Large intestine (tissue), 3 donors: Measurements from ENCODE around the gene PCSK4. TPM values are rescaled to one million over a fixed set of nuclear protein-coding genes. Genes with fewer than 3 reads are reported as not detected.

Source experiments
- DNase-seq, 2 donors: peaks; one replicate each; pipeline versions ENCODE4 v3.0.0 to v3.0.0-alpha.2; 2013
- H3K27ac ChIP-seq: one replicate; pipeline ENCODE4 v1.5.1; 2013; ENCODE audit warnings: low read length
- H3K27me3 ChIP-seq: 2 replicates; pipeline ENCODE4 v1.6.1; 2013; ENCODE audit warnings: low read length; ENCODE audit not compliant: control insufficient read depth, insufficient read depth
- H3K36me3 ChIP-seq: 2 replicates; pipeline ENCODE4 v1.6.1; 2013; ENCODE audit warnings: low read length; ENCODE audit not compliant: control insufficient read depth, insufficient read depth
- H3K4me1 ChIP-seq: one replicate; pipeline ENCODE4 v1.6.1; 2013; ENCODE audit warnings: low read length; ENCODE audit not compliant: control insufficient read depth, insufficient read depth
- H3K4me3 ChIP-seq: one replicate; pipeline ENCODE4 v1.5.1; 2013; ENCODE audit warnings: low read length
- H3K9me3 ChIP-seq: one replicate; pipeline ENCODE4 v1.6.1; 2013; ENCODE audit warnings: mild to moderate bottlenecking, low read depth, low read length, moderate library complexity; ENCODE audit not compliant: control insufficient read depth
- WGBS: methylation state at CpG from one replicate; pipeline ENCODE4 v1.1.5; 2013; ENCODE audit warnings: low lambda C conversion rate; ENCODE audit not compliant: insufficient coverage; 5-methylcytosine and 5-hydroxymethylcytosine counted together
- polyA plus RNA-seq: library from polyadenylated mRNA; unstranded; fragments of 120-200 nt; gene quantifications from one replicate; pipeline ENCODE4 v1.2.1, GENCODE V29; 2013

The PCSK4 gene
- polyA plus RNA-seq, 1 donor, result 4.7 TPM

DNA sequence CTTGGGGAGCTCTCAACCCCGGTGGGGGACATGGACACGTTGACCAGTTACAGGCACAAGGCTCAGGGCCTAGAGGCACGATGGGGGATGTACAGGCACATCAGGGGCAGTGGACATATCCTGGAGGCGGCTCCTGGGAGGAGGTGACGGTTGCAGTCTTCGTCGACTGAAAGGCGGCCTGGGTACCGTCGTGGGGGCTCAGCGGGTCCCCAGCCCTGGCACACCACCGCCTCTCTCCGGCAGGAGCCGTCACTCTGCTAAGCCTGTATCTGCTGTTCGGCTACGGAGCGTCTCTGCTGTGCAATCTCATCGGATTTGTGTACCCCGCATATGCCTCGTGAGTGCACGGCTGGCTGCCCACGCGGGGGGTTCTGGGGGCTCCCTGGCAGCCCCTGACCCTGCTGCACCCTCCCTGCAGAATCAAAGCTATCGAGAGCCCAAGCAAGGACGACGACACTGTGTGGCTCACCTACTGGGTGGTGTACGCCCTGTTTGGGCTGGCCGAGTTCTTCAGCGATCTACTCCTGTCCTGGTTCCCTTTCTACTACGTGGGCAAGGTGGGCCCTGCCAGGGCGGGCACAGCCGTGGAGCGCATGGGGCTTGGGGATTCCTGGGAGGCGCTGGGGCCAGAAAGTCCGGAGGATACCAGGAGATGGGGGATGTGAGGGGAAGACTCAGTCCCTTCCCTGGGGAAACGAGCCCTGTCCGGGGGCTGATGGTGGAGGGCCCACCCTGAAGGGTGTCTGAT lies 5.1 kb upstream of the PCSK4 start:
- DNase-seq, result no peak
- H3K27ac ChIP-seq, result peak overlapping the region; percentile 27
- peaks cover 29% of the 10 kb centered on the region for H3K9me3 ChIP-seq
- no CpG with 5 or more reads among the region's 37 CpGs for WGBS
- peaks cover 5% of the 10 kb centered on the region for H3K27me3 ChIP-seq
- peaks cover 11% of the 10 kb centered on the region for H3K36me3 ChIP-seq
- H3K4me1 ChIP-seq, result peaks cover 55% of the 10 kb centered on the region
- no peak overlapping the region for H3K4me3 ChIP-seq

DNA sequence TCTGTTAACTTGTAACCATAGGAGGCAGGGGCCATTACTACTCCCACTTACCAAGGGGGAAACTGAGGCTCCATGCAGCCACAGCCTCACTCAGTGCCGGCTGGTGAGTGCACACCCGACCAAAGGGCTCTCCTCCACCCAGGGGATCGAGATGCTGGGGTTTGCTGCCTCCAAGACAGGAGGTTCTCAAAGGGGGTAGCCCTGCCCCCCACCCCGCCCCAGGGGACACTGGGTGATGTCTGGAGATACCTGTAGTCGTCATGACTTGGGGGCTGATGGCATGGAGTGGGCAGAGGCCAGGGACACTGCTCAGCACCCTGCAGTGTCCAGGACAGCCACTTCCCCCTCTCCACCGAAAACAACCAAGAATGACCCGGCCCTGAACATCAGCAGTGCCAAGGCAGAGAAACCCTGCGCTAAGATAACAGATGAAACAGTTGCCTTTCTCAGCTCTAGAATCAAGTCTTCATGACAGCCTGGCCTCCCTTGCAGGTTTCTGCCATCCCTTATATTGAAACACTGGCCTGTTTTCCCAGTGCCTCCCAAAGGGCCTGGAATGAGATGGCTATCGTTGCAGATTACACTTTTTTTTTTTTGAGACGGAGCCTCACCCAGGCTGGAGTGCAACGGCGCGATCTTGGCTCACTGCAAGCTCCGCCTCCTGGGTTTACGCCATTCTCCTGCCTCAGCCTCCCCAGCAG lies 4.1 kb upstream of the PCSK4 start:
- H3K4me1 ChIP-seq, result peaks cover 63% of the 10 kb centered on the region

DNA sequence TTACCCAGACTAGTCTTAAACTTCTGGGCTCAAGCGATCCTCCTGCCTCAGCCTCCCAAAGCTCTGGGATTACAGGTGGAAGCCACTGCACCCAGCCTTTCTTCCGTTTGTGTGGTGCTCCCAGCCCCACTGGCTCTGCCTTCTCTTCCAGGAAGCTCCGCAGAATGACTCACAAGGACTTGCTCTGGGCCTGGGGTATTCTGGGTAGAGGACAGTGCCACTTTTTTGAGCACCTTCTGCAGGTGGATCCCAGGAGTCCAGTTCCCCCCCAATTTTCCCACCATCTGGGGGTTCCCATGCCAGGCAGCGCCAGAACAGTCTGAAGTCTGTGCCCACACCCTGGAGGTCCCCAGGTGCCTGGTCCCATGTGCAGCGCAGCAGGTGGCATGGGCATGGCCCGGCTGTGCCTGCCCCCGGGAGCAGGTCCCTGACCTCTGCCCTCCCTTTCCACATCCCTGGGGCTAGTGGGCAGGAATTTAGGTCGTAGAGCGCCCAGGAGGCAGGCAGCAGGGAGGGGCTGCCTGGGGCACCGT lies 2.4 kb upstream of the PCSK4 start:
- Histone ChIP-seq H3K4me3 (peak overlapping the region; percentile 92), H3K4me1 (peaks cover 56% of the 10 kb centered on the region), H3K9me3 (peaks cover 18% of the 10 kb centered on the region), H3K27ac (peak overlapping the region; percentile 83), H3K27me3 (peaks cover 5% of the 10 kb centered on the region), H3K36me3 (peaks cover 7% of the 10 kb centered on the region)
- no CpG with 5 or more reads among the region's 10 CpGs for WGBS
- DNase-seq, result peak in 1 of 2 donors; percentile 82

More for the DNA sequence above, 4.1 kb upstream of the PCSK4 start:
- Histone ChIP-seq H3K27me3 (peaks cover 5% of the 10 kb centered on the region), H3K36me3 (peaks cover 11% of the 10 kb centered on the region), H3K27ac (peak overlapping the region; percentile 83), H3K9me3 (peaks cover 20% of the 10 kb centered on the region), H3K4me3 (no peak overlapping the region)
- DNase-seq, result no peak
- WGBS, result no CpG with 5 or more reads among the region's 15 CpGs

DNA sequence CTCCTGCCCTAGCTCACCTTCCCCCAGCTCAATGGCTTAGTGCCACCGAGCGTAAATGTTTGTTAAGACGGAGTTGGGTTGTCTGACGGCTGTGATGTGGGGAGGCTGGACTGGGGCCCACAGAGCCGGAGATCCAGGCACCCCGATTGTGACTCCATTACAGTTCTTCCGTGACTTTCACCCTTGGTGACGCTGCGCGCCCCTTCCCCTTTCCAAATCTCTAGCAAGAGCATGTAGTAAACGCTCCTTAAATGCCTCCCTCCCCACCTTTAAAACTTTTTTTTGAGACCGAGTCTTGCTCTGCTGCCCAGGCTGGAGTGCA lies 1.7 kb upstream of the PCSK4 start:
- Histone ChIP-seq H3K9me3 (peaks cover 12% of the 10 kb centered on the region), H3K4me3 (peak overlapping the region; percentile 92), H3K27ac (peak overlapping the region; percentile 83), H3K36me3 (peaks cover 4% of the 10 kb centered on the region), H3K4me1 (peaks cover 49% of the 10 kb centered on the region), H3K27me3 (peaks cover 5% of the 10 kb centered on the region)
- WGBS, result no CpG with 5 or more reads among the region's 12 CpGs
- DNase-seq, result peak in 1 of 2 donors; percentile 43

DNA sequence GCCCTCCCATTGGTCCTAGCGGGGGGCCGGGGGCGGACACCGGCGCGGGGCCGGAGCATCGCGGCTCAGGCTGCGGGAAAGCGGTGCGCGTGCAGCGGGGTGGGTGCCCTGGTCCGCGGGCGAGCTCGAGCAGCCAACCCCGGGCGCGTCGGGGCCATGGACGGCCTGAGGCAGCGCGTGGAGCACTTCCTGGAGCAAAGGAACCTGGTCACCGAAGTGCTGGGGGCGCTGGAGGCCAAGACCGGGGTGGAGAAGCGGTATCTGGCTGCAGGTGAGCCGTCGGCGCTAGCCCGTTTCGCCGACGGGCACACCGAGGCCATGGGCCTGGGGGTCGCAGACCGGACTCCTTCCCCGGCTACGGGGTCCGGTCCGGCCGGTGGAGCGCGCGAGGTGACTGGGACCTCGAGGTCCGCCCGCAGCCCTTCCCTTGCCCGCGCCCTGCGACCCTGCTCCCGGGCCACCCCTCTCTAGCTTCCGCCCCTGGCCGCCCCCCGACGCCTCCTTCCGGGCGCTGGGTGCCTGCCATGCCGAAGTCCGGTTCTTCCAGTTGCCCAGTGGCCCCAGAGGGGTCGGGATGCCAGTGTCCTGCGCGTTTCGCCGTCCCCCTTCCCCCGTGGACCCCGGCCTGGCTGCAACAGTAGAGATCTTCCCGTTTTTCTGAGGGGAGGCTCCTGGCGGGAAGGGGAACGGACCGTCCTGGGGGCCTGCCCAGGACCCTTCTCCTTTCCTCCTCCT lies 1.1 kb upstream of the PCSK4 start, which contains the start of gene REEP6:
TSS of gene REEP6 (plus strand) at position 68 of the 735 bp plus-strand sequence. CDS start at position 157, 89 bp downstream.
- H3K4me1 ChIP-seq, result peaks cover 44% of the 10 kb centered on the region
- no CpG with 5 or more reads among the region's 73 CpGs for WGBS
- peak within 1 kb of the TSS; percentile 92 for H3K4me3 ChIP-seq
- H3K27ac ChIP-seq, result peak within 1 kb of the TSS; percentile 83
- H3K9me3 ChIP-seq, result peaks cover 11% of the 10 kb centered on the region
- peaks cover 5% of the 10 kb centered on the region for H3K27me3 ChIP-seq
- H3K36me3 ChIP-seq, result peaks cover 4% of the 10 kb centered on the region
- no peak for DNase-seq

DNA sequence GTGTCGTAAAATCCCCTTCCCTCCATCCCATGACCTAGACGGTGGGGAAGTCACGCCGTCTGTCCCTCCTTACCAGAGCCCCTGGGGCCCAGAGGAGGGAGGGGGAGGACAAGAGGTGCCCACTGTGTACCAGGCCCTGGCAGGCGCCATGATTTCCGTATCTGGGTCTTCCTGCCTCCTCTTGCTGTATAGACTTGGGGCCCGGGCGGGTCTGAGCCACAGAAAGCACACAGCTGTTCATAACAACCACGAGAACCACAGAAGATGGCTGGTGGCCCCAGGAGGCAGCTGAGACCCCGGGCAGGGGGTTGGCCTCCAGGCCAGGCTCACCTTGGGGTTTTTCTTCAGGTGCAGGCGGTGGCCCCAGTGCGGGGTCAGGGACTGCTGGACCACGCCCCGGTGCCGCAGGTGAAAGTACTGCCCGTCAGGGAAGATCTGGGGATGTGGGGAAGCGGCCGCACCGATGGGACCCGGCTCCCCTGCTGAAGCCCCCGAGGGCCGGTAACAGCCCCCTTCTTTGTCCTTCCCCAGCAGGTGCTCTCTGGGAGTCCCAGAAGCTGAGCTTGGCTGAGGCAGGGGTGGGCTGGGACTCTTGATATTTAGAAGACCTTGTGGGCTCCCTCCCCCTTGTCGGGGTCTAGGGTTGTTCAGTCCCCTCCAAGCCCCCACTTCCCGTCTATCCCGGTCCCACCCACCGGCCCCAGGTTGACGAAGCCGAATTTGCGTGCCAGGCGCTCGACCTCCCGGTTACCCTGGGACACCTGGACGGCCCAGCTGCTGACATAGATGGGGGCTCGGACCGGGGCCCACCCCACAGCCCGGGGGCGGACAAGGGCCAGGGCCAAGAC lies 463 bp downstream of the PCSK4 start:
- peak in 1 of 2 donors; percentile 50 for DNase-seq

DNA sequence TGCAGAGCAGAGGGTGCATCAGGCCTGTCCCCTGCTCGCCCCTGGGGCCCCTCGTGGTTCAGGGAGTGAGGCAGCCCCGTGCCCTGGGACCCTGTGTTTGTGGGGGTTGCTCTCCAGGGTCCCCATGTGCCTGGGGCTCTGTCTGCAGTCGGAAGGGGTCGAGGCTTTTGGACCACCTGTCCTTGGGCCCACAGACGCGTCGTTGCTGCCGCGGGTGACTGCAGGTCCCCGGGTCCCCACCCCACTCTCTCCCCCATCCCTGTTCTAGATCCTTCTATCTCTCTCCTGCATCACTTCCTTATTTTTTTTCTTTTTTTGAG lies 1.9 kb downstream of the PCSK4 start:
- Histone ChIP-seq H3K4me1 (peaks cover 16% of the 10 kb centered on the region), H3K4me3 (no peak overlapping the region), H3K9me3 (no peaks in the 10 kb centered on the region), H3K27me3 (peaks cover 5% of the 10 kb centered on the region), H3K27ac (no peak overlapping the region), H3K36me3 (no peaks in the 10 kb centered on the region)
- no peak for DNase-seq
- no CpG with 5 or more reads among the region's 11 CpGs for WGBS

More for the DNA sequence above, 463 bp downstream of the PCSK4 start:
- Histone ChIP-seq H3K27ac (peak overlapping the region; percentile 65), H3K4me1 (peaks cover 28% of the 10 kb centered on the region), H3K36me3 (no peaks in the 10 kb centered on the region), H3K9me3 (no peaks in the 10 kb centered on the region), H3K27me3 (peaks cover 5% of the 10 kb centered on the region), H3K4me3 (peak overlapping the region; percentile 62)
- no CpG with 5 or more reads among the region's 37 CpGs for WGBS

DNA sequence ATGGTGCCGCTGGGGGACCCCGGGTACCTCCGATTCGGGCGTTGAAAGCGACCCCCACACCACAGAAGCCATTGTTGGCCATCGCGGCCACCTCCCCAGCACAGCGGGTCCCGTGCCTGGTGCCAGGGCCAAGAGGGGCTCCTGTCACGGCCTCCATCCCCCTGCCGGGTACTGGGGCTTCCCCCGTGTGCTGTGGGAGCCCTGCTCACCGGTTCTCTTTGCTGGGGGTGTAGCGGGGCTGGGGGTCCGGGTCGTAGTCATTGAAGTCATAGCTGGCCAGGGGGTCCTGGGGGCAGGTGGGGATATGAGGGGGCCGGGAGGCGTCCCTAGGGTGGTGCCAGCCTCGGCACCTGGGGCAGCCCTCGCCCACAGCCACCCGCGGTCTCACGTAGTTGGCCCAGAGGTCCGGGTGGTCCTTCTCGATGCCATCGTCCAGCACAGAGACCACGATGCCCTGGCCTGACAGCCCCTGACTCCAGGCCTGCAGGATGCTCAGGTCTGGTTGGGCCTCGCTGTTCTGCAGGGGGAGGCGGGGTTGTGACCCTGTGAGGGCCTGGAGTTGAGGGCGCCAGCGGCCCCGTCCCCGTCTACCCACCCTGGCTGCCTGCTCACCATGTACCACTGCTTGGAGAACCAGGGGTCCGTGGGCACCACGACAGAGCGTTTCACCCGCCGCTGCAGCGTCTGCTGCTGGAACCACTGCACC lies 2.4 kb downstream of the PCSK4 start:
- no CpG with 5 or more reads among the region's 40 CpGs for WGBS
- no peaks in the 10 kb centered on the region for H3K36me3 ChIP-seq

DNA sequence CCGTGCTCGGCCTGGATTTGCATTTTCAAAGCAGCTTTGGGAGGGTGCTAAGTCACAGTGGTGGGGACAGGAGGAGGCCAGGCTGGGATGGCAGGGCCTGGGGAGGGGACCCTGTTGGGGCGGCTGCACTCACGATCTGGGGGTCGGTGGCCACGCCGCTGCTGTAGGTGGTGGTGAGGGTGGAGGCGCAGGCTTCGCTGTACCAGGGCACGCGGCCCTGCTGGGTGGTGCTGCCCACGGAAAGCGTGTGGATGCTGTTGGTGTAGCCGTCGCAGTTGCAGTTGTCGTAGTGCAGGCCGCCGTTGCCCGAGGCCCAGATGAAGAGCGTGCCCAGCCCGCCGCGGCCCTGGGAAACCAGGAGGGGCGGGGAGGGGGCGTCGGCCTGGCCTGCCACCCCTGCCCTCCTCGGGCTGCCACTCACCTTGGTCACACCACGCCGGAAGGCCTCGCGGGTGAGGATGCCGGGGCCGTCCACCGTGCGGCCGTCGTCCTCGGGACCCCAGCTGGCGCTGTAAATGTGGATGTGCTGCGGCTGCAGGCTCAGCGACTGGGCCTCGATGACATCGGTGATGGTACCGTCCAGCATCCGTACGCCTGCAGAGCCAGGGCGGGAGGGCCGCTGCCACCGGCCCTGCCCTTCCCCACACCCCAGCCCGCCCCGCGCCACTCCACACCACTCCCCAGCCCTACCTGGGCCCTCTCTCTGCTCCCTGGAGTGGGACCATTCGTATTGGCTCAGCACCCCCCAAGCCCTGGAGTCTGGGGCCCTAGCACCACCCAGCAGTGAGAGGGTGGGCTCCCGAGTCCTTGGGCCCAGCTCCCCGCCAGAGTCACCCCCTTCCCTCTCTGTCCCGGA lies 3.2 kb downstream of the PCSK4 start:
- H3K36me3 ChIP-seq, result no peaks in the 10 kb centered on the region
- H3K9me3 ChIP-seq, result no peaks in the 10 kb centered on the region
- H3K27me3 ChIP-seq, result peaks cover 5% of the 10 kb centered on the region
- no peak overlapping the region for H3K27ac ChIP-seq
- H3K4me1 ChIP-seq, result peaks cover 9% of the 10 kb centered on the region
- WGBS, result no CpG with 5 or more reads among the region's 56 CpGs
- no peak for DNase-seq
- no peak overlapping the region for H3K4me3 ChIP-seq

More for the DNA sequence above, 2.4 kb downstream of the PCSK4 start:
- Histone ChIP-seq H3K9me3 (no peaks in the 10 kb centered on the region), H3K27ac (no peak overlapping the region), H3K27me3 (peaks cover 5% of the 10 kb centered on the region), H3K4me3 (no peak overlapping the region), H3K4me1 (peaks cover 11% of the 10 kb centered on the region)
- DNase-seq, result no peak
